ENCODE data around the gene PAX5.

The PAX5 gene

GRCh38 chr9:36817160-36817834 is 216.8 kb downstream of the PAX5 start:
- TF ChIP-seq, protein P1, sequence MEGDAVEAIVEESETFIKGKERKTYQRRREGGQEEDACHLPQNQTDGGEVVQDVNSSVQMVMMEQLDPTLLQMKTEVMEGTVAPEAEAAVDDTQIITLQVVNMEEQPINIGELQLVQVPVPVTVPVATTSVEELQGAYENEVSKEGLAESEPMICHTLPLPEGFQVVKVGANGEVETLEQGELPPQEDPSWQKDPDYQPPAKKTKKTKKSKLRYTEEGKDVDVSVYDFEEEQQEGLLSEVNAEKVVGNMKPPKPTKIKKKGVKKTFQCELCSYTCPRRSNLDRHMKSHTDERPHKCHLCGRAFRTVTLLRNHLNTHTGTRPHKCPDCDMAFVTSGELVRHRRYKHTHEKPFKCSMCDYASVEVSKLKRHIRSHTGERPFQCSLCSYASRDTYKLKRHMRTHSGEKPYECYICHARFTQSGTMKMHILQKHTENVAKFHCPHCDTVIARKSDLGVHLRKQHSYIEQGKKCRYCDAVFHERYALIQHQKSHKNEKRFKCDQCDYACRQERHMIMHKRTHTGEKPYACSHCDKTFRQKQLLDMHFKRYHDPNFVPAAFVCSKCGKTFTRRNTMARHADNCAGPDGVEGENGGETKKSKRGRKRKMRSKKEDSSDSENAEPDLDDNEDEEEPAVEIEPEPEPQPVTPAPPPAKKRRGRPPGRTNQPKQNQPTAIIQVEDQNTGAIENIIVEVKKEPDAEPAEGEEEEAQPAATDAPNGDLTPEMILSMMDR (IDR thresholded peaks at IDR 0.05; ENCODE audit: extremely low read depth, missing control alignments) = no peak
- DNase-seq (ENCODE audit: low spot score) = no peak

DNA sequence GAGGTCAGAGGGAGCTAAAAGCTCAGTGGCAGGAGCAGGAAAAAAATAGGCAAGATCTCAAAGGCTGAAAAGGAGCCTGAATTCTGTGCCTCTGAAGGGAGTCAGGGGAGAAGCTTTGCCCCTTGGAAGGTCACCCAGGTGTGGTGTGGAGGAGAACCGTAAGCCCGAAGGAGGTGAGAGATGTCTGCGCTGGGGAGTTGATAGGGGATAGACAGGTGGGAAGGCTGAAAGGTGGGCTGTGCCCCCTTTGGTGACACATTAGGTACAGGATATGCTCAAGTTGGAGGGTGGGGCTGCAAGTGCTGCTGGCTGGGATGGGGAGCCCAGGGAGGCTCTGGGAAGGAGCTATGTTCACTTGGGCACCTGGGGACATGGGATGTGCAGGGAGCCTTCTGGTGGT is 217.7 kb downstream of the PAX5 start:
- TF ChIP-seq, protein P1 (IDR thresholded peaks at IDR 0.05; ENCODE audit: extremely low read depth, missing control alignments) = no peak

DNA sequence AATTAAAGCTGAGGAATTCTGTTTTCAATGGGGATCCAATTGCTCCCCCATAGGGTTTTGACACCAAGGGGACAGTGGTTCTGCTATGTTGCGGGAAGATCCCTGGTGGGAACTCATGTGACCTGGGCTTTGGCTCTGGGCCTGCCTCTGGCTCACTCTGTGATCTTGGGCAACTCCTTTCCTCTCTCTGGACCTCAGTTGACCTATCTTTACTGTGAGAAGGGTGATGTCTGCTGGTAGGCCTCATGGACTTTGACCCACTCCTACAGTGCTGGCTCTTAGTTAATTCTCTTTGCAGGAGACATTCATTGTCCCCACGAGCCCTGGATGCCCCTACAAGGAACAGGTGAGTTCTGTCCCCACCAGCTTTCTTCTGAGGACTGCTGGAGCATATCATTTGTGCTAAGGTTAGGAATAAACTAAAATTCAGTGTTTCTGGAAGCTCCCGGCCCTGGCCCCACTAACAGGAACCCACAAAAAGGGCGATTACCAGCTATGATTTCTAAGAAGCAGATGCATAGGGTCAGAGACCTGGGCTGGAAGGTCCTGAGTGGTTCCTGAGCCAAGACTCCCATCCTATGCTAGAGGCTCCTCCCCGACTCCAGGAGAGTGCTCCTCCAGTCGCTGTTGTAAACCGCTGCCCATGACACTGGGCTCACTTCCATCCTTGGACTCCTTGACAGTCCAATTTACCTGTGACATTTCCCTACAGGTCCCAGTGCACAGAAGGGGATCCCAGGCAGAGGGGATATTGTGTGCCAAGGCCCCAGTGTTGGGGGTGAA is 218.3 kb downstream of the PAX5 start:
- TF ChIP-seq, protein P1 (IDR thresholded peaks at IDR 0.05; ENCODE audit: extremely low read depth, missing control alignments) = no peak
- no peak for DNase-seq (ENCODE audit: low spot score)

More for the DNA sequence above, 217.7 kb downstream of the PAX5 start:
- no peak for DNase-seq (ENCODE audit: low spot score)

DNA sequence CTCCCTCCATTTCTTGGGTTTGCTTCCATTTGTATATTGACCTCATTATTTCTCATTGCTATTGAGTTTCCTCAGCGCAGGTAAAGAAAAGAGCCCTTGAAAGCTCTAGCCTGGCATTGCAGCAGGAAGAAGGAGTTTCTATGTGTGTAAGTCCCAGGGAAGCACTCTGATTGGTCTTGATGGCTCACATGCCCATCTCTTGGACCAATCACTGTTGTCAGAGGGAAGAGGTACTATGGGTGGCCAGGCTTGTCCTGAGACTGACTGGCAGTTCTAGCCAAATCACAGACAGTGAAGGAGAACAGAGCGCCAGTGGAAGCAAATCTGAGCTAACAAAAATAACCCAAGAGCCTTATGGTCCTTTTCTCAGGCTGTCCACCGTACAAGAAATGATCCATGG is 219.0 kb downstream of the PAX5 start:
- no peak for DNase-seq (ENCODE audit: low spot score)
- TF ChIP-seq, protein P1 (IDR thresholded peaks at IDR 0.05; ENCODE audit: extremely low read depth, missing control alignments) = no peak

- DNase-seq (ENCODE audit: low spot score) = no peak
- TF ChIP-seq, protein P1 (IDR thresholded peaks at IDR 0.05; ENCODE audit: extremely low read depth, missing control alignments) = no peak
Measured at GRCh38 chr9:36813154-36813553, 220.9 kb downstream of the PAX5 start.

DNA sequence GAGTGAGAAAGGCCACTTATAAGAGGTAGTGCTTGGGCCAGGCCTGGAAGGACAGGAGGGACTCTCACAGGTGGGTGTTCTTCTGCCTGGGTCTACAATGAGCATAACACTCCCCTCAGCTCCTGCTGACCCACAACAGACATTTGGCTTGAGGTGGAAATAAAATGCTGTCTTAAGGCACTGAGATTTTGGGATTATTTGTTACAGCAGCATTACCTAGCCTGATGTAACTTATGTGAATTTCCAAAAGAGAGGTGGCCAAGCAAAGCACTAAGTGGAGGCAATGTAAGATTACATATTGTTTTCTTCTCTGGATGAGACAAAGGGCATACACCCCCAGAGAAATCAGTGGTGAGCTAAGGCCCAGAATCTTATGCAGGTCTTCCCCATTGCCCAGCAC is 221.5 kb downstream of the PAX5 start:
- TF ChIP-seq, protein P1 (IDR thresholded peaks at IDR 0.05; ENCODE audit: extremely low read depth, missing control alignments) = no peak
- no peak for DNase-seq (ENCODE audit: low spot score)

DNA sequence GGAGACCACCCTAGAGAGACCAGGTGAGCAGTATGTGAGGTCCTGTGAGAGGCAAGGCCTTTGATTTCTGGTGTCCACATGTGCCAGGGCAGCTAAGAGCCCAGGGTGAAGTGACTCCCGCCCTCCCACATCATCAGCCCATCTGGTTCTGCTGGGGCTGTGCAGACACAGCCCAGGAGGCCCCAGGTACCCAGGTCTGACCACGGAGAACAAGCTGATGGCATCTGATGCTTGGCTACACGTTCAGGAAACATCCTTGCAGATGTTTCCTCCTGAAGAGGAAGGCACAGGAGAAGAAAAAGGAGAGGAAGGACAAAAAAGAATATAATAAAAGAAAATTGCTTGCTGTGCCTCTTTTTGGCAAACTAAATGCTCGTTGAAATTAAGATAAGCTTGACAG is 225.8 kb downstream of the PAX5 start:
- no peak for DNase-seq (ENCODE audit: low spot score)
- TF ChIP-seq, protein P1 (IDR thresholded peaks at IDR 0.05; ENCODE audit: extremely low read depth, missing control alignments) = no peak

Data from GM20000 (cell line).